HEK293 (cell line): ENCODE data around the gene S100A8.

ENCODE experiments used
- CTCF ChIA-PET: fragments of 350-600 bp; formaldehyde crosslinking; extraction: SDS; loops from one replicate; lab custom pipeline; 2021; ENCODE audit warnings: antibody characterized with exemption; lab: Yijun Ruan, JAX
- POLR2A ChIA-PET: fragments of 300-600 bp; formaldehyde crosslinking; extraction: SDS; loops from one replicate; lab custom pipeline; 2020; ENCODE audit warnings: antibody characterized with exemption, inconsistent platforms; lab: Yijun Ruan, JAX
- H3K27ac ChIP-seq: fragments of 200-500 bp; sonication (Bioruptor generic); 2 replicates; pipeline ENCODE4 v1.5.1; 2014; ENCODE audit warnings: low read depth, low read length, control low read depth, inconsistent platforms; ENCODE audit errors: extremely low read depth
- H3K36me3 ChIP-seq, 2 experiments: fragments of 200-500 bp in 1 of 2; sonication (Bioruptor generic) in 1 of 2; 1 replicate in 1 of 2; 2 replicates in 1 of 2; pipeline ENCODE4 v1.5.1; 2014 to 2017; ENCODE audit warnings: inconsistent platforms in 2 of 2, low read length in 2 of 2; ENCODE audit not compliant: control insufficient read depth in 2 of 2, insufficient read depth in 1 of 2
- H3K4me1 ChIP-seq: fragments of 200-500 bp; sonication (Bioruptor generic); 2 replicates; pipeline ENCODE4 v1.5.1; 2014; ENCODE audit warnings: mild to moderate bottlenecking, low read length, inconsistent platforms; ENCODE audit not compliant: control insufficient read depth, insufficient read depth
- H3K4me3 ChIP-seq: 2 replicates; pipeline ENCODE4 v1.5.1; 2011; ENCODE audit warnings: low read depth, mild to moderate bottlenecking, control low read depth, low read length, moderate library complexity
- H3K9me3 ChIP-seq: fragments of 200-500 bp; sonication (Bioruptor generic); 2 replicates; pipeline ENCODE4 v1.5.1; 2014; ENCODE audit warnings: low read depth, low read length, inconsistent platforms; ENCODE audit not compliant: control insufficient read depth, insufficient read depth
- EGR2 ChIP-seq: fragments of 450-650 bp; formaldehyde crosslinking; IDR thresholded peaks from 2 replicates; pipeline ENCODE4 v1.5.1; 2016; ENCODE audit warnings: low read depth, missing biosample characterization, missing genetic modification characterization
- KLF9 ChIP-seq: fragments of 450-650 bp; formaldehyde crosslinking; IDR thresholded peaks from 2 replicates; pipeline ENCODE4 v1.5.1; 2016; ENCODE audit warnings: missing biosample characterization, missing genetic modification characterization, low read depth
- SP2 ChIP-seq: fragments of 450-650 bp; formaldehyde crosslinking; IDR thresholded peaks from 2 replicates; pipeline ENCODE4 v1.5.1; 2016; ENCODE audit warnings: missing biosample characterization, missing genetic modification characterization
- TRIM28 ChIP-seq: IDR thresholded peaks from 2 replicates; pipeline ENCODE4 v1.6.1; 2011; ENCODE audit warnings: low read length, control low read depth, borderline replicate concordance
- YY1 ChIP-seq: fragments of 450-650 bp; formaldehyde crosslinking; IDR thresholded peaks from 2 replicates; pipeline ENCODE4 v1.5.1; 2018; ENCODE audit warnings: missing biosample characterization, missing genetic modification characterization
- ZBTB10 ChIP-seq: fragments of 450-650 bp; formaldehyde crosslinking; IDR thresholded peaks from 2 replicates; pipeline ENCODE4 v1.5.1; 2016; ENCODE audit warnings: missing biosample characterization, missing genetic modification characterization
- ZBTB20 ChIP-seq: fragments of 450-650 bp; formaldehyde crosslinking; IDR thresholded peaks from 2 replicates; pipeline ENCODE4 v1.5.1; 2016; ENCODE audit warnings: missing biosample characterization, missing genetic modification characterization
- ZBTB21 ChIP-seq: fragments of 450-650 bp; formaldehyde crosslinking; IDR thresholded peaks from 2 replicates; pipeline ENCODE4 v1.5.1; 2017; ENCODE audit warnings: missing biosample characterization, missing genetic modification characterization
- ZNF174 ChIP-seq: fragments of 450-650 bp; formaldehyde crosslinking; IDR thresholded peaks from 2 replicates; pipeline ENCODE4 v1.5.0; 2017; ENCODE audit warnings: missing biosample characterization, mild to moderate bottlenecking, missing genetic modification characterization
- ZNF221 ChIP-seq: fragments of 450-650 bp; formaldehyde crosslinking; IDR thresholded peaks from 2 replicates; pipeline ENCODE4 v1.5.1; 2017; ENCODE audit warnings: missing biosample characterization, missing genetic modification characterization, borderline replicate concordance
- ZNF266 ChIP-seq: fragments of 450-650 bp; formaldehyde crosslinking; IDR thresholded peaks from 2 replicates; pipeline ENCODE4 v1.5.1; 2016; ENCODE audit warnings: missing biosample characterization, missing genetic modification characterization, low read depth
- ZNF292 ChIP-seq: fragments of 450-650 bp; formaldehyde crosslinking; IDR thresholded peaks from 2 replicates; pipeline ENCODE4 v1.5.1; 2016; ENCODE audit warnings: low read depth, missing biosample characterization, missing genetic modification characterization, borderline replicate concordance
- ZNF398 ChIP-seq: fragments of 450-650 bp; formaldehyde crosslinking; IDR thresholded peaks from 2 replicates; pipeline ENCODE4 v1.5.1; 2017; ENCODE audit warnings: missing biosample characterization, missing genetic modification characterization
- ZNF521 ChIP-seq: fragments of 450-650 bp; formaldehyde crosslinking; IDR thresholded peaks from 2 replicates; pipeline ENCODE4 v1.5.1; 2017; ENCODE audit warnings: missing biosample characterization, mild to moderate bottlenecking, missing genetic modification characterization
- ZNF555 ChIP-seq: fragments of 450-650 bp; formaldehyde crosslinking; conservative IDR thresholded peaks from 2 replicates; pipeline ENCODE4 v1.5.1; 2017; ENCODE audit warnings: missing biosample characterization, mild to moderate bottlenecking, missing genetic modification characterization, inconsistent platforms
- ZNF596 ChIP-seq: fragments of 450-650 bp; IDR thresholded peaks from 2 replicates; pipeline ENCODE4 v1.5.0; 2018; ENCODE audit warnings: missing biosample characterization, mild to moderate bottlenecking, missing genetic modification characterization, moderate library complexity
- ZNF621 ChIP-seq: fragments of 450-650 bp; formaldehyde crosslinking; IDR thresholded peaks from 2 replicates; pipeline ENCODE4 v1.5.1; 2017; ENCODE audit warnings: missing biosample characterization, missing genetic modification characterization
- ZNF645 ChIP-seq: fragments of 450-650 bp; formaldehyde crosslinking; IDR thresholded peaks from 2 replicates; pipeline ENCODE4; 2016; ENCODE audit warnings: missing biosample characterization, missing genetic modification characterization
- ZNF692 ChIP-seq: fragments of 450-650 bp; formaldehyde crosslinking; IDR thresholded peaks from 2 replicates; pipeline ENCODE4 v1.5.1; 2016; ENCODE audit warnings: missing biosample characterization, missing genetic modification characterization

S100A8 gene

GRCh38 chr1:153361480-153362109, 29.3 kb downstream of the S100A8 start:
- ChIA-PET CTCF (interaction anchor here (0.6 to 4.6 kb wide), 3 partner anchors 9 to 87 kb away, joined by 3 to 23 read pairs (median 3); no protein-coding TSS in a partner anchor), POLR2A (no interaction called here)
- Histone ChIP-seq H3K36me3 (no peaks in the 10 kb centered on the region), H3K4me1 (no peaks in the 10 kb centered on the region), H3K27ac (no peak overlapping the region), H3K9me3 (no peaks in the 10 kb centered on the region), H3K4me3 (no peak overlapping the region)
- no peak for TF ChIP-seq ZNF174 (tag by site-specific recombination)
- TF ChIP-seq SP2 (tag by site-specific recombination) = no peak
- no peak for TF ChIP-seq ZNF596 (tag by site-specific recombination)
- TF ChIP-seq ZNF266 (tag by site-specific recombination) = no peak
- no peak for TF ChIP-seq ZBTB20 (tag by site-specific recombination)
- TF ChIP-seq ZNF292 (tag by site-specific recombination) = no peak
- TF ChIP-seq ZNF398 (tag by site-specific recombination) = no peak
- no peak for TF ChIP-seq ZNF221 (tag by site-specific recombination)
- TF ChIP-seq ZNF645 (tag by site-specific recombination) = no peak
- TF ChIP-seq KLF9 (tag by site-specific recombination) = no peak
- no peak for TF ChIP-seq ZNF555 (tag by site-specific recombination)
- TF ChIP-seq YY1 = no peak
- no peak for TF ChIP-seq ZNF692
- no peak for TF ChIP-seq ZBTB10 (tag by site-specific recombination)
- TF ChIP-seq EGR2 (tag by site-specific recombination) = no peak
- TF ChIP-seq ZBTB21 = no peak
- no peak for TF ChIP-seq TRIM28
- TF ChIP-seq ZNF621 (tag by site-specific recombination) = no peak
- TF ChIP-seq ZNF521 = no peak
